Measurements from ENCODE around the gene NR4A1.

The NR4A1 gene

GRCh38 chr12:52050758-52051541, at the start of gene NR4A1:
TSS of gene NR4A1 (plus strand) at chr12:52051442. CDS start at chr12:52054329, 2,887 bp downstream.
- peak within 1 kb of the TSS; percentile 35 for H3K27ac ChIP-seq
- DNase-seq (ENCODE audit: low read depth, low spot score): no peak

GRCh38 chr12:52003016-52003550, 48.2 kb upstream of the NR4A1 start:
- no peak for DNase-seq (ENCODE audit: low read depth, low spot score)
- no peak overlapping the region for H3K27ac ChIP-seq

- H3K27ac ChIP-seq: no peak overlapping the region
- DNase-seq (ENCODE audit: low read depth, low spot score): no peak
These were observed 47.7 kb upstream of the NR4A1 start for GRCh38 chr12:52003591-52003990.

GRCh38 chr12:52004042-52004648, 47.1 kb upstream of the NR4A1 start:
- no peak for DNase-seq (ENCODE audit: low read depth, low spot score)

GRCh38 chr12:52005218-52005902, 45.9 kb upstream of the NR4A1 start:
- no peak for DNase-seq (ENCODE audit: low read depth, low spot score)
- no peak overlapping the region for H3K27ac ChIP-seq

More at GRCh38 chr12:52004042-52004648, 47.1 kb upstream of the NR4A1 start:
- no peak overlapping the region for H3K27ac ChIP-seq

GRCh38 chr12:52005903-52006703, 45.1 kb upstream of the NR4A1 start:
- H3K27ac ChIP-seq: no peak overlapping the region
- no peak for DNase-seq (ENCODE audit: low read depth, low spot score)

- DNase-seq (ENCODE audit: low read depth, low spot score): no peak
- no peak within 1 kb of the TSS for H3K27ac ChIP-seq
These were observed 44.5 kb upstream of the NR4A1 start, which contains the start of gene TAMALIN for GRCh38 chr12:52006726-52007157. TSS of gene TAMALIN (plus strand) at chr12:52006946. CDS start at chr12:52007020, 74 bp downstream.

GRCh38 chr12:52007158-52007921, 43.9 kb upstream of the NR4A1 start:
- H3K27ac ChIP-seq: no peak overlapping the region
- DNase-seq (ENCODE audit: low read depth, low spot score): no peak

- H3K27ac ChIP-seq: no peak overlapping the region
- DNase-seq (ENCODE audit: low read depth, low spot score): no peak
These were observed 43.2 kb upstream of the NR4A1 start for GRCh38 chr12:52007982-52008510.

GRCh38 chr12:52009081-52009751, 42.0 kb upstream of the NR4A1 start:
- no peak for DNase-seq (ENCODE audit: low read depth, low spot score)
- no peak overlapping the region for H3K27ac ChIP-seq

GRCh38 chr12:52010152-52010622, 41.1 kb upstream of the NR4A1 start:
- no peak for DNase-seq (ENCODE audit: low read depth, low spot score)
- no peak overlapping the region for H3K27ac ChIP-seq

GRCh38 chr12:52010692-52011601, 40.3 kb upstream of the NR4A1 start:
- no peak for DNase-seq (ENCODE audit: low read depth, low spot score)
- H3K27ac ChIP-seq: no peak overlapping the region

- H3K27ac ChIP-seq: no peak overlapping the region
- DNase-seq (ENCODE audit: low read depth, low spot score): no peak
These were observed 39.5 kb upstream of the NR4A1 start for GRCh38 chr12:52011602-52012214.

- no peak overlapping the region for H3K27ac ChIP-seq
- DNase-seq (ENCODE audit: low read depth, low spot score): no peak
These were observed 37.5 kb upstream of the NR4A1 start for GRCh38 chr12:52013626-52014310.

GRCh38 chr12:52014567-52015530, 36.4 kb upstream of the NR4A1 start:
- no peak for DNase-seq (ENCODE audit: low read depth, low spot score)

More at GRCh38 chr12:52014567-52015530, 36.4 kb upstream of the NR4A1 start:
- H3K27ac ChIP-seq: no peak overlapping the region

Data from epithelial cell of prostate (primary cell).